Measurements from ENCODE around the gene EIF2S2. TPM values are rescaled to one million over a fixed set of nuclear protein-coding genes. Genes with fewer than 3 reads are reported as not detected.
"Not testable (repeated sequence)": the region's sequence is repeated elsewhere in the genome, so short reads cannot be mapped to it uniquely, and the experiment has no call there.

Gene EIF2S2
- total RNA-seq (75.8 and 86.3 TPM in 2 replicates), polyA plus RNA-seq (40.9 and 43.1 TPM in 2 replicates)

- Histone ChIP-seq H3K4me2 (peak within 1 kb of the TSS; percentile 89), H4K20me1 (ENCODE audit: insufficient read depth, poor library complexity, severe bottlenecking) (peaks cover 43% of the 10 kb centered on the region), H3K27me3 (no peaks in the 10 kb centered on the region), H3K4me1 (ENCODE audit: insufficient read depth) (peaks cover 22% of the 10 kb centered on the region), H3K9me2 (replicated peaks; ENCODE audit: insufficient read depth) (no peaks in the 10 kb centered on the region), H3K27ac (peak within 1 kb of the TSS; percentile 95), H3K4me3 (peak within 1 kb of the TSS; percentile 60), H3K79me2 (peaks cover 48% of the 10 kb centered on the region), H3K9me3 (ENCODE audit: low read depth) (no peaks in the 10 kb centered on the region), H3K36me3 (replicated peaks; ENCODE audit: insufficient read depth, low read depth) (no peaks in the 10 kb centered on the region), H2AFZ (peak within 1 kb of the TSS; percentile 99)
- WGBS (ENCODE audit: low lambda C conversion rate, missing lambda C conversion rate), result under 1% methylated on average over 80 of the region's 81 CpGs
- peak; percentile 99 for DNase-seq (ENCODE audit: low spot score)
- TF ChIP-seq EZH2phosphoT487 (IDR thresholded peaks at IDR 0.05; ENCODE audit: low read depth, severe bottlenecking, unreplicated experiment), result no peak
- TF ChIP-seq EZH2 (IDR thresholded peaks at IDR 0.05; ENCODE audit: borderline replicate concordance), result no peak
- TF ChIP-seq CTCF (IDR thresholded peaks at IDR 0.05; ENCODE audit: poor library complexity), result no peak
Measured at GRCh38 chr20:34111702-34112599, at the start of gene EIF2S2. Gene EIF2S2 (minus strand): TSS chr20:34112243. CDS start chr20:34112110, 133 bp downstream.

- H4K20me1 ChIP-seq (ENCODE audit: insufficient read depth, poor library complexity, severe bottlenecking); H3K9me2 ChIP-seq (replicated peaks; ENCODE audit: insufficient read depth); H2AFZ ChIP-seq; DNase-seq (ENCODE audit: low spot score); H3K27me3 ChIP-seq; H3K4me2 ChIP-seq; H3K4me1 ChIP-seq (ENCODE audit: insufficient read depth); H3K36me3 ChIP-seq (replicated peaks; ENCODE audit: insufficient read depth, low read depth); H3K79me2 ChIP-seq; H3K27ac ChIP-seq; H3K4me3 ChIP-seq; H3K9me3 ChIP-seq (ENCODE audit: low read depth): not testable (repeated sequence)
- 87% methylated on average over 8 of the region's 8 CpGs for WGBS (ENCODE audit: low lambda C conversion rate, missing lambda C conversion rate)
Measured at GRCh38 chr20:34157697-34158096, 45.7 kb upstream of the EIF2S2 start.

GRCh38 chr20:34155836-34156235, 43.8 kb upstream of the EIF2S2 start:
- H3K9me3 ChIP-seq (ENCODE audit: low read depth), result no peaks in the 10 kb centered on the region
- H3K9me2 ChIP-seq (replicated peaks; ENCODE audit: insufficient read depth), result no peaks in the 10 kb centered on the region
- H2AFZ ChIP-seq, result no peak overlapping the region
- no peak overlapping the region for H3K4me2 ChIP-seq
- H3K4me1 ChIP-seq (ENCODE audit: insufficient read depth), result no peaks in the 10 kb centered on the region
- H3K27ac ChIP-seq, result no peak overlapping the region
- DNase-seq (ENCODE audit: low spot score), result no peak
- WGBS (ENCODE audit: low lambda C conversion rate, missing lambda C conversion rate), result 88% methylated on average over 2 of the region's 2 CpGs
- no peaks in the 10 kb centered on the region for H3K79me2 ChIP-seq
- H3K4me3 ChIP-seq, result no peak overlapping the region
- no peaks in the 10 kb centered on the region for H3K27me3 ChIP-seq
- H3K36me3 ChIP-seq (replicated peaks; ENCODE audit: insufficient read depth, low read depth), result no peaks in the 10 kb centered on the region
- TF ChIP-seq EZH2 (IDR thresholded peaks at IDR 0.05; ENCODE audit: borderline replicate concordance), result no peak
- TF ChIP-seq EZH2phosphoT487 (IDR thresholded peaks at IDR 0.05; ENCODE audit: low read depth, severe bottlenecking, unreplicated experiment), result no peak
- TF ChIP-seq CTCF (IDR thresholded peaks at IDR 0.05; ENCODE audit: poor library complexity), result no peak
- H4K20me1 ChIP-seq (ENCODE audit: insufficient read depth, poor library complexity, severe bottlenecking), result no peaks in the 10 kb centered on the region

- H3K27me3 ChIP-seq; H3K4me3 ChIP-seq; DNase-seq (ENCODE audit: low spot score); H3K9me2 ChIP-seq (replicated peaks; ENCODE audit: insufficient read depth); H2AFZ ChIP-seq; H3K36me3 ChIP-seq (replicated peaks; ENCODE audit: insufficient read depth, low read depth); H3K9me3 ChIP-seq (ENCODE audit: low read depth); H4K20me1 ChIP-seq (ENCODE audit: insufficient read depth, poor library complexity, severe bottlenecking); H3K27ac ChIP-seq; H3K4me2 ChIP-seq; H3K79me2 ChIP-seq: not testable (repeated sequence)
- H3K4me1 ChIP-seq (ENCODE audit: insufficient read depth), result peaks cover 10% of the 10 kb centered on the region
- WGBS (ENCODE audit: low lambda C conversion rate, missing lambda C conversion rate), result 85% methylated on average over 6 of the region's 6 CpGs
Measured at GRCh38 chr20:34153169-34153568, 41.1 kb upstream of the EIF2S2 start.

GRCh38 chr20:34152073-34152472, 40.0 kb upstream of the EIF2S2 start:
- 97% methylated on average over 8 of the region's 8 CpGs for WGBS (ENCODE audit: low lambda C conversion rate, missing lambda C conversion rate)
- not testable (repeated sequence) for H3K27ac ChIP-seq; H3K4me3 ChIP-seq; H3K4me2 ChIP-seq; H4K20me1 ChIP-seq (ENCODE audit: insufficient read depth, poor library complexity, severe bottlenecking); H3K79me2 ChIP-seq; DNase-seq (ENCODE audit: low spot score); H3K36me3 ChIP-seq (replicated peaks; ENCODE audit: insufficient read depth, low read depth); H2AFZ ChIP-seq; H3K9me3 ChIP-seq (ENCODE audit: low read depth); H3K27me3 ChIP-seq; H3K9me2 ChIP-seq (replicated peaks; ENCODE audit: insufficient read depth)
- peaks cover 10% of the 10 kb centered on the region for H3K4me1 ChIP-seq (ENCODE audit: insufficient read depth)
